Cerebellar cortex (tissue), 1 donor: ENCODE measurements around the gene CEBPB.
A peak's percentile ranks its signal among the peaks of the same experiment; 100 is the strongest.
"Not testable (repeated sequence)": the region's sequence is repeated elsewhere in the genome, so short reads cannot be mapped to it uniquely, and the experiment has no call there.

Experiments
- DNase-seq: peaks from one replicate; pipeline ENCODE4 v3.0.0-alpha.2; 2015; ENCODE audit warnings: low spot score

CEBPB gene

DNA sequence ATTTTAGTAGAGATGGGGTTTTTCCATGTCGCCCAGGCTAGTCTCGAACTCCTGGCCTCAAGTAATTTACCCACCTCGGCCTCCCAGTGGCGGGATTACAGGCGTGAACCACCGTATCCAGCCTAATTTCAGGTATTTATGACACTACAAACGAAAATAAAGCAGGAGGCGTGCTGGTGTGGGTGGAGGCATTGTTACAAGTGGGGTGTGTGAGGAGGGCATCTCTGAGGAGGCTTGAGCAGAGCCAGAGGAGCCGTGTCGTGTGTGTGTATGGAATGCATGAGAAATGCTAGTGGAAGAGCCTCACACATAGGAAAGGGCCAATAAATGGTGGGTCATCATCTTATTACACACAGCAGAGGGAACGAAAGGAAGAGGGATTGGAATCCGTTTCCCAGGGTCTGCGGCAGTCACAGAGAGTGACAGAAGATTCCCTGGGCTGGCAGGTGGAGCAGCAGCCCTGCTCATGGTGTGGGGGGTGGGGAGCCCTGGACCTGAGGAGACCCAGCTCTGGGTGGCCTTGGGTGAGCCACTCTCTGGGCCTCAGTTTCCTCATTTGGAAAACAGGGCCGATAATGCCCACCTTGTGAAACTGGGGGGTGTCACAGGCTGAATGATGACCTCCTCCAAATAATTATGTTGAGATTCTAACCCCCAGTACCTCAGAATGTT lies 19.9 kb upstream of the CEBPB start:
- no peak for DNase-seq

DNA sequence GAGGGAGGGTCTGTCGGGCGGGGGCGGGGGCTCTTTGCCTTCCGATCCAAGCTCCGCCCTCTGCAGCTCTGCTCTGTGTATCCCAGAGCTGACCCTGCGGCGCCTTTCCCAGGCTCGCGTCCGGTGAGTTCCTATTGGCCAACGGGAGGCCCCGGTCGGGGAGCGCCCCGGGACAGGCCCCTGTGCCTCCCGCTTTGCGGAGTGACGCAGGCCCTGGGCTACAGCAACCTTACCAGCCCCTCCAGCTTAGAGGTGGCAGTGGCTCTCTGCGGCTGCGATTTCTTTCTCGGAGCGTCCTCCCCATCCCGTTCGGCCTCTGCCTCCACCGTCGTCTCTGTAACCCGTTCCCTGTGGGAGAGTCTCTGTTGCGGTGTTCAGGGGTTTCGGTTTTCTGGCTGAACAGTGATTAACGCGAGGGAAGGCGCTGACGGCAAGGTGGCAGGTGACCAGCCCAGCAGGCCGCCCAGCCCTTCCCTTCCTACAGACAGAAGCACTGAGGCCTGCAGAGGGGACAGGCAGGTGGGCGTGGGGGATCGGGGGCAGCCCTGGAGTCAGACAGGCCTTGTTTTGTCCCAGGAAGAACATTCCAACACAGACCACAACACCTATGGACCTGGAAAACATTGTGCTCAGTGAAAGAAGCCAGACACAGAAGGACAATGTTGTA lies 18.1 kb upstream of the CEBPB start:
- DNase-seq = no peak

DNA sequence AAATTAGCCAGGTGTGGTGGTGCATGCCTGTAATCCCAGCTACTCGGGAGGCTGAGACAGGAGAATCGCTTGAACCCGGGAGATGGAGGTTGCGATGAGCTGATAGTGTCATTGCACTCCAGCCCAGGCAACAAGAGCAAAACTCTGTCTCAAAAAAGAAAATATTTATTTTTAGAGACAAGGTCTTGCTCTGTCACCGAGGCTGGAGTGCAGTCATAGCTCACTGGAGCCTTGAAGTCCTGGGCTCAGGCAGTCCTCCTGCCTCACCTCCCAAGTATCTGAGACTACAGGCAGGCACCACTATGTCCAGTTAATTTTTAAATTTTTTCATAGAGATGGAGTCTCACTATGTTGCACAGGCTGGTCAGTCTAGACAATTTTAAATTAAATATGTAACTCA lies 16.2 kb upstream of the CEBPB start:
- no peak for DNase-seq

DNA sequence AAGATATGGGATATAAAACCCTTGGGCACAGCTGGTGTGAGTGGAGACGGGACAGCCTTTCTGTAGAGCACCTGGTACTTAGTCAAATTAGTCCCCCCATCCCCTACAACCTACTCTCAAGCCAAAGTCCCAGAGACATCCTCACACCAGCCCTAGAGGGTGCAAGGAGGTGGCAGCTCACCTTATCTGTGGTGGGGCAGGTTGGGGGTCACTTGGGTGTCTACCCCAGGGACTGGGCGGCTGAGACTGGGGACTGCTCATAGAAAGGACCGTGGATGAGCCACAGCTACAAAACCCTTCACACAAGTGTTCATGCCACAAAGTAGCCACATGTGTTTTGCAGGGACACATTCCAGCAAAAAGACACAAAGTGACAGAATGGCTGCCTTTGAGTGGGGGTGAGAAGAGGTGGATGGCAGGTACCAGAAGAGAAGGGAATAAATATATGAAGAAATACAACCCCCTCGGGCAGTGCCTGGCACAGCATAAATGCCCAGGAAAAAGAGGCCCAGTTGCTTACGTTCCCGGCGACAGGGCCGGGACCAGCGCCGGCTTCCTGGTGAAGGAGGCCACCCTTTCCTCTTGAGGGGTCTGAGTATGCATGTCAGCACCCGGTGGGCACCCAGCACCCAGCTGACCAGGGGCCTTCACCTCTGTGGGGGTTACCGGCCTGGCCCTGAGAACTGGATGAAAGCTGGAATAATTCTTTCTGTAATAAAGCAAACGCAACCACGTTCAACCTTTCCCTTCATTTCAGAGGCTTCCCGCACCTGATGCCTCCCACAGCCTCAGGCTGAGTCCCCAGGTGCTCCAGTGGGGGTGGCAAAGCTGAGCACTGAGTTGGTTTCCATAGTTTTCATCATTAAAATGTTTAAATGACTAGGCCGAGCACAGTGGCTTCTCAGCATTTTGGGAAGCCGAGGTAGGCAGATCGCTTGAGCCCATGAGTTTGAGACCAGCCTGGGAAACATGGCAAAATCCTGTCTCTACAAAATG lies 14.4 kb upstream of the CEBPB start:
- DNase-seq = no peak

DNA sequence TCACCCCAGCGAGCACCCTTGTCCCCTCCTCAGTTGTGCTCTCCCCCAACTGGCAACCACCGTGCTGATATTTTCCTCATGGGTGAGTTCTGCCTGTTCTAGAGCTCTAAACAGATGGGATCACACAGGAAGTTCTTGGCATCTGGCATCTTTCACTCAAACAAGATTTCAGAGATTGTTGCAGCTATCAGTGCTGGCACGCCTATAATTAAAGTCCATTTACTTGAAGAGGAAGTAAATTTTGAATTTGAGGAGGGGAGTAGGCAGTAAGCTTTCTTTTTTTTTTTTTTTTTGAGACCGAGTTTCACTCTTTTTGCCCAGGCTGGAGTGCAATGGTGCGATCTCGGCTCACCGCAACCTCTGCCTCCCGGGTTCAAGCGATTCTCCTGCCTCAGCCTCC lies 12.0 kb upstream of the CEBPB start:
- not testable (repeated sequence) for DNase-seq

DNA sequence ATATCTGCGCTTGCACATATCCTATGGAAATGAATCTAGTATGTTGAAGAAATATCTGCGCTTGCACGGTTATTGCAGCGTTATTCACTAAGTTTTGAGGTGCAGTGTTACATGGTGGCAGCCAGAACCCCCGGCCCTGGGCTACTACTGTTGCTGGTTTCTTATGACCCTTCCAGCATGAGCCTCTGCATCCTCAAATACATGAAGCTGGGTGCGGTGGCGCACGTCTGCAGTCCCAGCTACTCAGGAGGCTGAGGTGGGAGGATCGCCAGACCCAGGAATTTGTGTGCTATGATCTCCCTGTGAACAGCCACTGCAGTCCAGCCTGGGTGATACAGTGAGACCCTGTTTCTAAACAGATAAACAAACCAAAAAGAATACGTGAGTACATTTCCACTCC lies 9.3 kb upstream of the CEBPB start:
- no peak for DNase-seq

DNA sequence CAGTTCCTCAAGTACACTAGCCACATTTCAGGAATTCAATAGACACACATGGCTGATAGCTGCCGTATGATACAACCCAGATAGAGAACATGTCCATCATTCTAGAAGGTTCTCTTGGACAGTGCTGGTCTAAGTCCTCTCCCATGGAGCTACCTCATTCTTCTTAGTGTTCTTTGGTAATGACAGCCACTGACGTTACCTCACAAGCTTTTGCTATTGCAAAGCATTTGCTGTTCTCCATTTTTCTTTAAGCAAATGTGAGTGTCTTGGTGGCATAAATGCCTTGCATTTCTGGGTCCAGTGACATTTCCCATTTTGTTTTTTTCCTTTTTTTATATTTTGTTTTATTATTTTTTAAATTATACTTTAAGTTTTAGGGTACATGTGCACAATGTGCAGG lies 8.3 kb upstream of the CEBPB start:
- DNase-seq = no peak

DNA sequence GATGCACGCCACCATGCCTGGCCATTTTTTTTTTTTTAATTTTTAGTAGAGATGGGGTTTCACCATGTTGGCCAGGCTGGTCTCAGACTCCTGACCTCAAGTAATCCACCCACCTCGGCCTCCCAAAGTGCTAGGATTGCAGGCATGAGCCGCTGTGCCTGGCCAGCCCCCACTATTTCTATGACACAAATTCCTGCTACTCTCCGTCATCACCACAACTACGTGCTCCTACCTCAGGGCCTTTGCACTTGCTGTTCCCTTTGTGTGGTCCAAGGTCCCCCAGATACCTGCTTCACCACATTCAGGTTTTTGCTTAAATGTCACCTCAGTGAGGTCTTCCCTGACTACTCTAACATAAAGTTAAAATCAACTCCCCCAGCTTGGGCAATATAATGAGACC lies 5.2 kb upstream of the CEBPB start:
- no peak for DNase-seq

DNA sequence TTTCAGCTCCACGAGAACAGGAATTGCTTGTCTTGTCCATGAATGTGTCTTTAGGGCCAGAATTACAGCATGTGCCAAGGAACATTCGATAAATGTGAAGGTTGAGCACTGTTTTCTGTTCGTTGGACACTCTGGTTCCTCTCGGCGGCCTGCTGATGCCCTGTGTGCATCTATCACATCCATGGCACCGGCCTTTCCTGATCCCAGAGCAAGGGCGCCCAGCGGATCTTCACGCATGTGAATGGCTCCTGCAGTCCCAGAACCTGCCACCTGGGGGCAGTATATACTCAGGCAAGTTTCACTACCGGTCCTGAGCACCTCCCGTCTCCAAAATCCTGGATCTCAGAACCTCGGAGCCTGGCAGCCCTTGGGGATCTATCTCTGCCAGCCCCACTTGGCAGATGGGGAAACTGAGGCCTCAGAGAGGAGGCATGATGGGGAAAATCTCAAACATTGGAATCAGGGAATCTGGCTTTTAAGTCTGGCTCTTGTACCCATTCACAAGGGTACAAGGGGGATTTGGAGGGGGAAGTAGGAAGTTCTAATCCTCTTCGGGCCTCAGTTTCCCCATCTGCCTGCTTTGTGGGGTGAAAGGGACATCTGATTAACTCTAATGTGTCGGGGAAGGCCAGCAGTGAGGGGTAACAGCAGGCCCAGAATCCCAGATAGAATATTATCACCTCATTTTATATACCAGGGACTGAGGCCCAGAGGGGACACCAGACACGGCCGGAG lies 4.3 kb upstream of the CEBPB start:
- DNase-seq = peak; percentile 85

DNA sequence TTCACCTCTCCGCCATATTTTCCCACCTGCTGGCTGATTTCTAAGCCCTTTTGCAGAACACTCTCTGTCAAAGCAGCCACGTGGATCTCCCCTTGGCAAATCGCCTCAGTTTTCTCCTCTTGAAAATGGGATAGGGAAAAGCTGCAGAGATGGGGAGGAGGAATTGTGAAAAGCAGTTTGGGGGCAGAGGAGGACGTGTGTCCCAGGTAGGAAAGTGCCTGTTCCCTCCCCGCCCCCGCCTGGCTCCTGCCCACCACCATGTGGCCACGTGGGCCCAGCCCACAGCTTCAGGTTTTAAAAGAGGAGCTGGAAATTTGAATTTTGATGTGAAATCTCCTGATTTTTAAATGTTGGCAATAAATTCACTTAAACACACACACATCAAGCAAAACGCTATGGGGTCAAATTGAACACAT lies 3.6 kb upstream of the CEBPB start:
- DNase-seq = no peak

DNA sequence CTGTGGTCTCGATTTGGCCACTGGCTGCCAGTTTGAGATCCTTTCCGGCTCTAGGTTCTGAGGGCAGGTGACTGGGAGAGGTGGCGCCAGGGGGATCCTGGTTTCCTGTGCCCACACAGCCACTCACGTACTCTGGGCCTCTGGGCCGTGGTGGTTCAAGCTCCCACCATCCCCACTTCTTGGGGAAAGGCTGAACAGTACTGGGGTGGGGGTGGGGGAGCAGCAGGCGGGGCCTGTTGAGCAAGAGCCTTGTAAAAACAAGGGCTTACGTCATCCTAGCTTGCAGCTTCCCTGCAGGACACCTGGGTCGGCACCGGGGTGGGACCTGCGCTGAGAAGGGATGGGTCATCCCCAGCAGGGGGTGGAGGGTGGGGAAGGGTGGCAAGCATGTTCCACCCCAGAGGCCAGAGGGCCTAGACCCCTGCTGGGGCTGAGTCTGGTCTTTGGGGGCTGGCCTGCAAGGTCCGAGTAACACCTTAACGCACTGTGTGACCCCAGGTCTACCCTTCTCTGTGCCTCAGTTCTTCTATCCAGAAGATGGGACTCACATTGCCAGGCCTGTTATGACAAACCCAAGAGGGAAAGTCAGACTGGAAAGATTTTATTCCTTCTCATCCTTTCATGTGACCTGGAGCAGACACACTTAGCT lies 3.1 kb upstream of the CEBPB start:
- no peak for DNase-seq

DNA sequence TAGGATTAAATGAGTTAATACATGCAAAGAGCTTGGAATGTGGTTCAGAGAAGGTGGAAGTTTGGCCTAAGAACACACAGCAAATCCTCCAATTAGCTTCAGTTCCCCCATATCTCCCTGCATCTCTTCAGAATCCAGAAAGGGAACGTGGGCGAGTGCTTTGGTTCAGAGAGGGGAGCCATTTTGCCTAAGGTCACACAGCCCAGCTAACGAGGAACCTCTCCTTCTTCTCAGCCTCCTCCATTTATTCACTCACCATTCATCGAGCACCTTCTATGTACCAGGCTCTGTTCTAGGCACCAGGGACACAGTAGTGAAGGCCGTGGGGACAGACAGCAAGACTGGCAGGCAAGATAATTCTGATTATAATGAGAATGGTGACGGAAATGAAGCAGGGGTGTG lies 2.3 kb upstream of the CEBPB start:
- no peak for DNase-seq

DNA sequence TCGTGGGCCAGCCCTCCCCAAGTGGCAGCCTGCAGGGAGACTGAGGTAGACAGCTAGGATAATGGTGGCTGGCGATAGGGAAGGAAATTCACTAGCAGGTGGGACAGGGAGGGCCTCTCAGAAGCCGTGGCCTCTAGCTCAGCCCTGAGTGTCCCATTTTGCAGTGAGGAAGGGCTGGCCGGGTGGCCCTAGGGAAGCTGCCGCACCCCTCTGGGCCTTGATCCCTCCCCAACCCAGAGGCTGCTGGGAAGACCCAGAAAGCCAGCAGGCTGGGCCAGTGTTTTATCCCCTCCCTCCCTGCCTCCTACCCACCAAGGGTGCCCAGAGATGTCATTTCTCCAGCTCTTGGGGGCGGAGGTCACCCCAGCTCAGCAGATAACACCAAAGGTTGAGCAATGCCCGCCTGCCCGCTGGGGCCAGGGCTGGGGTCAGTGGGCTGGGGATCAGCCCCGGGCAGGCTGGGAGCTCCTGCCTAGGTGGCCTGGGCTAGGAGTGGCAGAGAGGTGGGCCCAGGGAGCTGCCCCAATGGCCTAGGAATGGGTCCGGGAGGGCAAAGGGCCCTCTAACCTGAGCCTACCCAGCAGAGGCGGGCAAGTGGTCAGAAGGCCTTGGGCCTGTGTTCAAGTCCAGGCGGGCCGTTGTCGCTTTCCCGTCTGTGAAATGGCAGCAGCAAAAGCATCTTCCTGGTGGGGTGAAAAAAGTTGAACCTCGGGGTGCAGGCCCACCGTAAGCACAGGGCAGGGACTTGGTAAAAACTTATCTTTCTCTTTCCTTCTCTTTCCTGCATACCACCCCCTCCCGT lies 1.6 kb upstream of the CEBPB start:
- no peak for DNase-seq

DNA sequence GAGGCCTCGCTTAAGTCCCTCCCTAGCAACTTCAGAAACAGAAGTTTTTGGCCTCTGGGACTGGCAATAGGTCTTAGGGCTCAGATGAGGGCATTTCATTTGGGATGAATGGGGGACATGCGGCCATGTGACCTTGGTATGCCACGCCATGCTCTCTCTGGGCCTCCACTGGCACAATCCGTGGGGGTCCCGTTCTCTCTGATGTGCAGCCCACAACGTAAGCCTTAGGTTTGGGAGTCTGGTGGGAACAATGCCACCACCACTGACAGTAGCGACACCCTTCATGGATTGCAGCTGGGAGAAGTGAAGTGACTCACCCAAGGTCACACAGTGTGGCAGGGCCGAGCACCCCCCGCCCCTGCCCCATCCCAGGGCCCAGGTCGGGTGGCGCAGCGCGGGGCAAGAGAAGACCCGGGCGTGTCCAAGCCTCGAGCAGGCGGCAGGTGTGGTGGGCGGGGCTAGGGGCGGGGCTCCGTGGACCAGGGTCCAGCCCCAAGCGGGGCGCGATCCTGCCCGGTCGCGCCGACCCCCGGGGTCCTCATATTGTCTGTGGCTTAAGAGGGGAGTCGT lies 864 bp upstream of the CEBPB start:
- no peak for DNase-seq

DNA sequence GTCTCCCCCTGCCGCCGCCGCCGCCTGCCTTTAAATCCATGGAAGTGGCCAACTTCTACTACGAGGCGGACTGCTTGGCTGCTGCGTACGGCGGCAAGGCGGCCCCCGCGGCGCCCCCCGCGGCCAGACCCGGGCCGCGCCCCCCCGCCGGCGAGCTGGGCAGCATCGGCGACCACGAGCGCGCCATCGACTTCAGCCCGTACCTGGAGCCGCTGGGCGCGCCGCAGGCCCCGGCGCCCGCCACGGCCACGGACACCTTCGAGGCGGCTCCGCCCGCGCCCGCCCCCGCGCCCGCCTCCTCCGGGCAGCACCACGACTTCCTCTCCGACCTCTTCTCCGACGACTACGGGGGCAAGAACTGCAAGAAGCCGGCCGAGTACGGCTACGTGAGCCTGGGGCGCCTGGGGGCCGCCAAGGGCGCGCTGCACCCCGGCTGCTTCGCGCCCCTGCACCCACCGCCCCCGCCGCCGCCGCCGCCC lies 474 bp downstream of the CEBPB start:
- DNase-seq = no peak

DNA sequence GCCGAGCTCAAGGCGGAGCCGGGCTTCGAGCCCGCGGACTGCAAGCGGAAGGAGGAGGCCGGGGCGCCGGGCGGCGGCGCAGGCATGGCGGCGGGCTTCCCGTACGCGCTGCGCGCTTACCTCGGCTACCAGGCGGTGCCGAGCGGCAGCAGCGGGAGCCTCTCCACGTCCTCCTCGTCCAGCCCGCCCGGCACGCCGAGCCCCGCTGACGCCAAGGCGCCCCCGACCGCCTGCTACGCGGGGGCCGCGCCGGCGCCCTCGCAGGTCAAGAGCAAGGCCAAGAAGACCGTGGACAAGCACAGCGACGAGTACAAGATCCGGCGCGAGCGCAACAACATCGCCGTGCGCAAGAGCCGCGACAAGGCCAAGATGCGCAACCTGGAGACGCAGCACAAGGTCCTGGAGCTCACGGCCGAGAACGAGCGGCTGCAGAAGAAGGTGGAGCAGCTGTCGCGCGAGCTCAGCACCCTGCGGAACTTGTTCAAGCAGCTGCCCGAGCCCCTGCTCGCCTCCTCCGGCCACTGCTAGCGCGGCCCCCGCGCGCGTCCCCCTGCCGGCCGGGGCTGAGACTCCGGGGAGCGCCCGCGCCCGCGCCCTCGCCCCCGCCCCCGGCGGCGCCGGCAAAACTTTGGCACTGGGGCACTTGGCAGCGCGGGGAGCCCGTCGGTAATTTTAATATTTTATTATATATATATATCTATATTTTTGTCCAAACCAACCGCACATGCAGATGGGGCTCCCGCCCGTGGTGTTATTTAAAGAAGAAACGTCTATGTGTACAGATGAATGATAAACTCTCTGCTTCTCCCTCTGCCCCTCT lies 1.1 kb downstream of the CEBPB start:
- peak; percentile 39 for DNase-seq

DNA sequence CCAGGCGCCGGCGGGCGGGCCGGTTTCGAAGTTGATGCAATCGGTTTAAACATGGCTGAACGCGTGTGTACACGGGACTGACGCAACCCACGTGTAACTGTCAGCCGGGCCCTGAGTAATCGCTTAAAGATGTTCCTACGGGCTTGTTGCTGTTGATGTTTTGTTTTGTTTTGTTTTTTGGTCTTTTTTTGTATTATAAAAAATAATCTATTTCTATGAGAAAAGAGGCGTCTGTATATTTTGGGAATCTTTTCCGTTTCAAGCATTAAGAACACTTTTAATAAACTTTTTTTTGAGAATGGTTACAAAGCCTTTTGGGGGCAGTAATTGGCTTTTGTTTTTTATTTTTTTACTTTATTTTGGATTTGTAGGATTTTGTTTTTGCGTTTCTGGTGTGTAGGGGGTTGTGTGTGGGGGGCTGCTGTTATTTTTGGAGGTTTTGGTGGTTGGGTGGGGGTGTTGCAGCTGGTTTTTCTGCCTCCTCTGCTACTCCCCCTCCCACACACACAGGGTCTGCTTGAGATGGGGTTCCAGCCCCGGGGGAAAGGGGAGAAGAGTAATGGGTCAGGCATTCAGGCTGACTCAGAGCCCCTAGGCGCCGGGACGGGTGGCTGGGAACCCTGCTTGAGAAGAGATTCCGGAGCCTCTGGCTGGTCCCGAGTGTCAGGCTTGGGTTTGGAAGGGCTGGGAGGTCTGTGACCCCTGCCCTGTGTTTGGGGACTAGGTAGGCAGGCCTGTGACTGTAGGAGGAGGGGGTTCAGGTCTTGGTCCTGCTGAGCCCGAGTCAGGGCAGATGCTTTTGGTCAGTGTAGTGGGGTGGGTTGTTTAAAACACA lies 2.0 kb downstream of the CEBPB start:
- DNase-seq = peak; percentile 60

DNA sequence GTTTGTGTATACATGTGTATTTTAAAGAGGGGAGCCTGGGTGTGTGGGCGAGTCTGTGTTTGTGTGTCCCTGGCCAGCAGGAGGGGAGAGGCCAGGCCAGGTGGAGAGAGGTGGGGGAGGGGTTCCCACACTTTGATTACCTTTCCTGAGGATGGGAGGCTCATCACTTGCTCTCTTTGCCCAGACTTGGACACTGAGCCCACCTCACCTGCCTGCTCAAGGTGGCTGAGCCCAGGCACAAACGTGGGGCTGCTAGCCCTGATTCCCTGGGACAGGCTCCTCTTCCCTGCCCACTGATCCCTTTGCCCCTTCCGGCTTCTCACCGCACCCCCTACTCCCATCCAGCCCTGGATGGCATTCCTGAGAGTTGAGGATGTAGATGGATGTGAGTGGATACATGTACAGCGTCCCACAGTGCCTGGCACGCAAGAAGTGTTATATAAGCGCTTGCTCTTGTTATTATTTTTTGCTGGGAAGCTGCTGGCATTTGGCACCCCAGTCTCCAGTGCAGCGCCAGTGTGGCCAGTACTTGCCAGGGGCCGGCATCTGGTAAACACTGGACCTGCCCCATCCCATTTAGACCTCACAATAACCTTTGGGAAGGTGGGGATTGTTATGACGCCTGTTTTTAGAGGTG lies 2.7 kb downstream of the CEBPB start:
- no peak for DNase-seq
